PC-9 (cell line): ENCODE measurements around the gene RGS3. TPM values are rescaled to one million over a fixed set of nuclear protein-coding genes. Genes with fewer than 3 reads are reported as not detected.

Experiments used
- BruUV-seq: library from RNA; stranded (reverse); fragments of 400-500 nt; replicated peaks from 2 replicates; lab custom pipeline; 2021; lab: Mats Ljungman, UMichigan
- CTCF ChIA-PET: fragments of 300-600 bp; sonication (Branson Sonifier 250); formaldehyde crosslinking; loops from one replicate; lab custom pipeline; 2022; ENCODE audit warnings: antibody characterized with exemption; lab: Charles Lee
- POLR2A ChIA-PET: fragments of 300-600 bp; sonication (Branson Sonifier 250); formaldehyde crosslinking; loops from one replicate; lab custom pipeline; 2022; ENCODE audit warnings: antibody characterized with exemption; ENCODE audit not compliant: unreplicated experiment; lab: Charles Lee
- DNase-seq, 2 experiments: peaks; one replicate each; pipeline versions ENCODE4 v3.0.0 to v3.0.0-alpha.2; 2015 to 2022; ENCODE audit warnings: mixed read lengths in 1 of 2
- H2AFZ ChIP-seq: fragments of 200-600 bp; sonication (generic); 2 replicates; pipeline ENCODE4 v1.8.1; 2017; ENCODE audit warnings: antibody characterized with exemption
- H3F3A ChIP-seq: fragments of 200-600 bp; sonication (generic); 2 replicates; pipeline ENCODE4 v1.8.1; 2017; ENCODE audit warnings: antibody characterized with exemption, mild to moderate bottlenecking, low read depth; ENCODE audit not compliant: insufficient read depth
- H3K27ac ChIP-seq: fragments of 200-600 bp; sonication (generic); 2 replicates; pipeline ENCODE4 v1.6.1; 2016; ENCODE audit warnings: mixed run types
- H3K27me3 ChIP-seq: fragments of 200-600 bp; sonication (generic); 2 replicates; pipeline ENCODE4 v1.6.1; 2016; ENCODE audit warnings: low read depth, mixed run types; ENCODE audit not compliant: insufficient read depth
- H3K36me3 ChIP-seq: fragments of 200-600 bp; sonication (generic); 2 replicates; pipeline ENCODE4 v1.6.1; 2016; ENCODE audit warnings: low read depth, mixed run types
- H3K4me1 ChIP-seq: fragments of 200-600 bp; sonication (generic); replicated peaks from 2 replicates; pipeline ENCODE4 v1.6.1; 2016; ENCODE audit warnings: mixed run types; ENCODE audit not compliant: insufficient read depth
- H3K4me2 ChIP-seq: fragments of 200-600 bp; sonication (generic); 2 replicates; pipeline ENCODE4 v1.6.1; 2017; ENCODE audit warnings: mixed run types
- H3K4me3 ChIP-seq: fragments of 200-600 bp; sonication (generic); 2 replicates; pipeline ENCODE4 v1.6.1; 2016; ENCODE audit warnings: mixed run types
- H3K79me2 ChIP-seq: fragments of 200-600 bp; sonication (generic); 2 replicates; pipeline ENCODE4 v1.6.1; 2017; ENCODE audit warnings: low read depth, mixed run types
- H3K9me2 ChIP-seq: fragments of 200-600 bp; sonication (generic); 2 replicates; pipeline ENCODE4 v1.8.1; 2017; ENCODE audit warnings: mild to moderate bottlenecking; ENCODE audit not compliant: insufficient read depth
- H3K9me3 ChIP-seq: fragments of 200-600 bp; sonication (generic); 2 replicates; pipeline ENCODE4 v1.8.1; 2016; ENCODE audit warnings: low read depth; ENCODE audit not compliant: insufficient read depth
- H4K20me1 ChIP-seq: fragments of 200-600 bp; sonication (generic); 2 replicates; pipeline ENCODE4 v1.8.1; 2017; ENCODE audit not compliant: insufficient read depth
- CTCF ChIP-seq: fragments of 200-600 bp; sonication (generic); conservative IDR thresholded peaks from 2 replicates; pipeline ENCODE4 v1.6.1; 2017; ENCODE audit warnings: mixed run types, antibody characterized with exemption, mild to moderate bottlenecking, moderate library complexity
- EZH2 ChIP-seq: fragments of 200-600 bp; sonication (generic); IDR thresholded peaks from 2 replicates; pipeline ENCODE4 v1.8.0; 2017; ENCODE audit warnings: antibody characterized with exemption, low read depth
- intact Hi-C: fragments of 100-400 bp; cut with micrococcal nuclease; formaldehyde crosslinking; loops from one replicate; pipeline ENCODE4 v1.10.0; 2022; ENCODE audit not compliant: unreplicated experiment
- total RNA-seq: library from RNA; stranded (reverse); gene quantifications from 2 replicates; pipeline ENCODE4 v1.2.3, GENCODE V29; 2021

Gene RGS3
- total RNA-seq, 1 experiment from 2014 or later, result 75.8 TPM

GRCh38 chr9:113556877-113557593 is 93.5 kb downstream of the RGS3 start:
- no peaks in the 10 kb centered on the region for H3K9me2 ChIP-seq

GRCh38 chr9:113558632-113559502 is 95.3 kb downstream of the RGS3 start:
- intact Hi-C loops, result no loop called here
- Histone ChIP-seq H4K20me1 (no peaks in the 10 kb centered on the region), H3K27ac (no peak overlapping the region), H3K4me2 (no peak overlapping the region), H3K4me3 (no peak overlapping the region), H3F3A (0 out of 2 replicates have a peak, but pooled peaks cover 5% of the 10 kb centered on the region), H3K79me2 (no peaks in the 10 kb centered on the region), H3K27me3 (no peaks in the 10 kb centered on the region), H3K9me2 (no peaks in the 10 kb centered on the region), H2AFZ (no peak overlapping the region), H3K36me3 (no peaks in the 10 kb centered on the region), H3K4me1 (no peaks in the 10 kb centered on the region), H3K9me3 (no peaks in the 10 kb centered on the region)
- TF ChIP-seq CTCF (no peak), EZH2 (no peak)
- ChIA-PET CTCF (no interaction called here), POLR2A (no interaction called here)
- DNase-seq, result no peak
- BruUV-seq, result no TSS peak

More at GRCh38 chr9:113556877-113557593, 93.5 kb downstream of the RGS3 start:
- BruUV-seq, result no TSS peak
- Histone ChIP-seq H3K27me3 (no peaks in the 10 kb centered on the region), H3K36me3 (no peaks in the 10 kb centered on the region), H3K4me1 (no peaks in the 10 kb centered on the region), H3F3A (0 out of 2 replicates have a peak, but pooled peaks cover 5% of the 10 kb centered on the region), H2AFZ (no peak overlapping the region), H3K27ac (no peak overlapping the region), H3K4me3 (no peak overlapping the region), H3K4me2 (no peak overlapping the region), H3K9me3 (no peaks in the 10 kb centered on the region), H3K79me2 (no peaks in the 10 kb centered on the region), H4K20me1 (no peaks in the 10 kb centered on the region)
- intact Hi-C loops, result no loop called here
- POLR2A ChIA-PET, result no interaction called here
- no peak for DNase-seq
- CTCF ChIA-PET, result no interaction called here
- no peak for TF ChIP-seq EZH2
- TF ChIP-seq CTCF, result no peak

GRCh38 chr9:113559834-113560800 is 96.6 kb downstream of the RGS3 start:
- no peaks in the 10 kb centered on the region for H3K27me3 ChIP-seq
- no peak overlapping the region for H3K4me3 ChIP-seq
- H2AFZ ChIP-seq, result no peak overlapping the region
- POLR2A ChIA-PET, result interaction anchor here (0.6 kb wide), 1 partner anchor 18 kb away, joined by 3 read pairs; no protein-coding TSS in a partner anchor
- no TSS peak for BruUV-seq
- H3K4me2 ChIP-seq, result no peak overlapping the region
- no peak overlapping the region for H3K27ac ChIP-seq
- H3F3A ChIP-seq, result peaks cover 14% of the 10 kb centered on the region; the same call in 1 of the 2 replicates
- no peaks in the 10 kb centered on the region for H3K9me3 ChIP-seq
- intact Hi-C loops, result no loop called here
- CTCF ChIA-PET, result no interaction called here
- H3K9me2 ChIP-seq, result no peaks in the 10 kb centered on the region
- no peaks in the 10 kb centered on the region for H3K79me2 ChIP-seq
- no peak for DNase-seq
- no peak for TF ChIP-seq EZH2
- no peak for TF ChIP-seq CTCF
- no peaks in the 10 kb centered on the region for H4K20me1 ChIP-seq
- H3K36me3 ChIP-seq, result no peaks in the 10 kb centered on the region
- H3K4me1 ChIP-seq, result peaks cover 12% of the 10 kb centered on the region
